Sigmoid colon (tissue), 7 donors: ENCODE data around the gene PARP8. TPM values are rescaled to one million over a fixed set of nuclear protein-coding genes. Genes with fewer than 3 reads are reported as not detected.

Experiments
- DNase-seq: peaks from one replicate; pipeline ENCODE4 v3.0.0-alpha.2; 2019
- H3K27ac ChIP-seq, 4 donors: fragments of 200-600 bp; sonication (generic); one replicate each; pipeline ENCODE4 v1.5.1; 2016 to 2019; ENCODE audit warnings: mild to moderate bottlenecking in 1 of 4
- H3K27me3 ChIP-seq, 3 donors: fragments of 200-600 bp; sonication (generic); one replicate each; pipeline ENCODE4 v1.5.1; 2019; ENCODE audit warnings: mild to moderate bottlenecking in 1 of 3
- H3K36me3 ChIP-seq, 4 donors: fragments of 200-600 bp; sonication (generic); one replicate each; pipeline ENCODE4 v1.5.1; 2016 to 2019
- H3K4me1 ChIP-seq, 4 donors: fragments of 200-600 bp; sonication (generic); one replicate each; pipeline ENCODE4 v1.5.1; 2017 to 2019
- H3K4me3 ChIP-seq, 4 donors: fragments of 200-600 bp; sonication (generic); one replicate each; pipeline ENCODE4 v1.5.1; 2017 to 2019; ENCODE audit warnings: mild to moderate bottlenecking in 2 of 4, moderate library complexity in 1 of 4
- H3K9me3 ChIP-seq, 4 donors: fragments of 200-600 bp in 3 of 4; sonication (generic) in 3 of 4; one replicate each; pipeline versions ENCODE4 v1.5.1 to v1.6.1; 2013 to 2019
- CTCF ChIP-seq, 4 experiments: fragments of 450-650 bp in 3 of 4; fragments of 200-600 bp in 1 of 4; IDR thresholded peaks; one replicate each; pipeline ENCODE4 v1.5.1; 2016 to 2019; ENCODE audit warnings: antibody characterized with exemption in 4 of 4, mild to moderate bottlenecking in 3 of 4, moderate library complexity in 2 of 4
- EP300 ChIP-seq, 4 donors: sonication (generic); formaldehyde crosslinking; IDR thresholded peaks; one replicate each; pipeline ENCODE4 v1.6.1; 2017; ENCODE audit warnings: antibody characterized with exemption in 4 of 4
- POLR2A ChIP-seq, 2 donors: fragments of 450-650 bp; IDR thresholded peaks; one replicate each; pipeline ENCODE4 v1.6.1; 2016; ENCODE audit warnings: antibody characterized with exemption in 2 of 2, mild to moderate bottlenecking in 2 of 2, moderate library complexity in 2 of 2
- POLR2AphosphoS5 ChIP-seq, 4 donors: sonication (generic); formaldehyde crosslinking; IDR thresholded peaks; one replicate each; pipeline ENCODE4 v1.6.1; 2017; ENCODE audit warnings: antibody characterized with exemption in 4 of 4
- WGBS, 2 donors: extraction: QIAGEN DNeasy Blood & Tissue Kit; methylation state at CpG; one replicate each; pipeline ENCODE4 v1.1.7; 2013; 5-methylcytosine and 5-hydroxymethylcytosine counted together
- intact Hi-C: fragments of 100-400 bp; cut with DNase I; formaldehyde crosslinking; loops from one replicate; pipeline ENCODE4 v1.15.1; 2023
- polyA plus RNA-seq, 3 donors: library from polyadenylated mRNA; stranded (reverse); fragments of 200-250 nt; gene quantifications; one replicate each; pipeline ENCODE4 v1.2.3, GENCODE V29; 2013
- total RNA-seq, 4 donors: library from RNA; depleted of rRNA; stranded (reverse); fragments of >200 nt; gene quantifications; one replicate each; pipeline ENCODE4 v1.1.0, GENCODE V29; 2016
- donor health status: healthy with polysubstance abuse.
- donor health status: Bipolar disorder and iron deficiency.
- donor health status: healthy.

Gene PARP8
- total and polyA plus RNA-seq, 7 donors: 1.8 to 26.9 (median 13.3) TPM

GRCh38 chr5:50726475-50727148 is 60.2 kb downstream of the PARP8 start:
- Histone ChIP-seq H3K4me1 (peaks cover 0 to 15% (median 5%) of the 10 kb centered on the region in 4 donors), H3K36me3 (no peaks in the 10 kb centered on the region), H3K4me3 (no peak overlapping the region), H3K9me3 (no peaks in the 10 kb centered on the region), H3K27me3 (no peaks in the 10 kb centered on the region), H3K27ac (no peak overlapping the region)
- no peak for DNase-seq
- TF ChIP-seq CTCF (IDR thresholded peaks at IDR 0.05): no peak
- TF ChIP-seq EP300 (IDR thresholded peaks at IDR 0.05): no peak
- TF ChIP-seq POLR2AphosphoS5 (IDR thresholded peaks at IDR 0.05): no peak
- no peak for TF ChIP-seq POLR2A (IDR thresholded peaks at IDR 0.05)
- 80 to 87% methylated on average over 3 of the region's 3 CpGs for WGBS, 2 donors
- intact Hi-C loops: no loop called here

- whole genome bisulfite sequencing, 2 donors: 27 to 41% methylated on average over 5 of the region's 5 CpGs
- DNase-seq: peak; percentile 70
- no peak overlapping the region for H3K27ac ChIP-seq
- H3K4me3 ChIP-seq: no peak overlapping the region
- no peaks in the 10 kb centered on the region for H3K9me3 ChIP-seq
- peaks cover 0 to 14% (median 5%) of the 10 kb centered on the region in 4 donors for H3K4me1 ChIP-seq
- H3K27me3 ChIP-seq: no peaks in the 10 kb centered on the region
- intact Hi-C loops: no loop called here
- TF ChIP-seq POLR2AphosphoS5 (IDR thresholded peaks at IDR 0.05): no peak
- TF ChIP-seq POLR2A (IDR thresholded peaks at IDR 0.05): no peak
- TF ChIP-seq EP300 (IDR thresholded peaks at IDR 0.05): no peak
- TF ChIP-seq CTCF (IDR thresholded peaks at IDR 0.05): no peak
- no peaks in the 10 kb centered on the region for H3K36me3 ChIP-seq
Observed at GRCh38 chr5:50727149-50727496, 60.7 kb downstream of the PARP8 start.

- no peak for TF ChIP-seq CTCF (IDR thresholded peaks at IDR 0.05)
- TF ChIP-seq EP300 (IDR thresholded peaks at IDR 0.05): no peak
- TF ChIP-seq POLR2AphosphoS5 (IDR thresholded peaks at IDR 0.05): no peak
- no peak for TF ChIP-seq POLR2A (IDR thresholded peaks at IDR 0.05)
- 93 to 94% methylated on average over 2 of the region's 2 CpGs for WGBS, 2 donors
- Histone ChIP-seq H3K9me3 (no peaks in the 10 kb centered on the region), H3K4me1 (peaks cover 0 to 11% (median 5%) of the 10 kb centered on the region in 4 donors), H3K27me3 (no peaks in the 10 kb centered on the region), H3K36me3 (no peaks in the 10 kb centered on the region), H3K27ac (no peak overlapping the region), H3K4me3 (no peak overlapping the region)
- intact Hi-C loops: no loop called here
- DNase-seq: no peak
Observed at GRCh38 chr5:50727845-50728244, 61.4 kb downstream of the PARP8 start.

GRCh38 chr5:50730336-50730735 is 63.9 kb downstream of the PARP8 start:
- Histone ChIP-seq H3K36me3 (no peaks in the 10 kb centered on the region), H3K27ac (no peak overlapping the region), H3K4me1 (peaks cover 0 to 16% (median 5%) of the 10 kb centered on the region in 4 donors), H3K27me3 (no peaks in the 10 kb centered on the region), H3K9me3 (no peaks in the 10 kb centered on the region), H3K4me3 (no peak overlapping the region)
- TF ChIP-seq POLR2A (IDR thresholded peaks at IDR 0.05): no peak
- TF ChIP-seq EP300 (IDR thresholded peaks at IDR 0.05): no peak
- no peak for TF ChIP-seq CTCF (IDR thresholded peaks at IDR 0.05)
- no peak for TF ChIP-seq POLR2AphosphoS5 (IDR thresholded peaks at IDR 0.05)
- DNase-seq: no peak
- intact Hi-C loops: no loop called here
- 92 to 94% methylated on average over 5 of the region's 5 CpGs for WGBS, 2 donors

GRCh38 chr5:50730841-50731240 is 64.4 kb downstream of the PARP8 start:
- TF ChIP-seq POLR2A (IDR thresholded peaks at IDR 0.05): no peak
- TF ChIP-seq CTCF (IDR thresholded peaks at IDR 0.05): no peak
- TF ChIP-seq POLR2AphosphoS5 (IDR thresholded peaks at IDR 0.05): no peak
- no peak for TF ChIP-seq EP300 (IDR thresholded peaks at IDR 0.05)
- no peak overlapping the region for H3K27ac ChIP-seq
- WGBS, 2 donors: 86 to 89% methylated on average over 4 of the region's 4 CpGs
- no peaks in the 10 kb centered on the region for H3K36me3 ChIP-seq
- no peaks in the 10 kb centered on the region for H3K9me3 ChIP-seq
- no peak for DNase-seq
- H3K4me1 ChIP-seq: peaks cover 0 to 16% (median 5%) of the 10 kb centered on the region in 4 donors
- intact Hi-C loops: no loop called here
- H3K4me3 ChIP-seq: no peak overlapping the region
- no peaks in the 10 kb centered on the region for H3K27me3 ChIP-seq
